HAP-1 (cell line): Measurements from ENCODE around the gene FCRL6.

ENCODE experiments used
- DNase-seq, 2 experiments: peaks; one replicate each; pipeline ENCODE4 v3.0.0-alpha.2; 2016 to 2020; ENCODE audit warnings: low spot score in 2 of 2
- H3K27me3 ChIP-seq: fragments of 250-450 bp; sonication (Bioruptor Pico); 2 replicates; pipeline ENCODE4 v1.5.1; 2020; ENCODE audit warnings: low read depth, mild to moderate bottlenecking, moderate library complexity
- H3K36me3 ChIP-seq: fragments of 250-450 bp; sonication (Bioruptor Pico); replicated peaks from 2 replicates; pipeline ENCODE4 v1.5.1; 2020; ENCODE audit warnings: mild to moderate bottlenecking
- H3K4me1 ChIP-seq: fragments of 250-450 bp; sonication (Bioruptor Pico); 2 replicates; pipeline ENCODE4 v1.5.1; 2020; ENCODE audit warnings: mild to moderate bottlenecking
- H3K4me3 ChIP-seq: fragments of 250-450 bp; sonication (Bioruptor Pico); 2 replicates; pipeline ENCODE4 v1.5.1; 2020; ENCODE audit warnings: mild to moderate bottlenecking, moderate library complexity
- H3K9me3 ChIP-seq: fragments of 250-450 bp; sonication (Bioruptor Pico); 2 replicates; pipeline ENCODE4 v1.5.1; 2020; ENCODE audit warnings: mild to moderate bottlenecking, moderate library complexity
- in situ Hi-C: fragments of 300-500 bp; cut with MboI; formaldehyde crosslinking; loops from 3 replicates; pipeline ENCODE4 v1.14.3; 2020; ENCODE audit warnings: low sequenced_read_pairs, inconsistent platforms, mixed read lengths

The FCRL6 gene

DNA sequence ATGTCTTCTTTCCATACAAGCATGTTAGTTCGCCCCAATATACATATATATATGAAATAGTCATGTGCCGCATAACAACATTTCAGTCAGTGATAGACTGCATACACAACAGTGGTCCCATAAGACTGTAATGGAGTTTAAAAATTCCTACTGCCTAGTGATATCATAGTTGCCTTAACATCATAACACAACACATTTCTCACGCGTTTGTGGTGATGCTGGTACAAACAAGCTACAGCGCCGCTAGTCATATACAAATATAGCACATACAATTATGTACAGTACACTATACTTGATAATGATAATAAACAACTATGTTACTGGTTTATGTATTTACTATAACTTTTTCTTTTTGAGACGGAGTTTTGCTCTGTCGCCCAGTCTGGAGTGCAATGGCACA is 13.8 kb downstream of the FCRL6 start:
- H3K36me3 ChIP-seq: no peaks in the 10 kb centered on the region
- no peaks in the 10 kb centered on the region for H3K27me3 ChIP-seq
- no peaks in the 10 kb centered on the region for H3K9me3 ChIP-seq
- in situ Hi-C loops: no loop called here
- no peak overlapping the region for H3K4me3 ChIP-seq
- H3K4me1 ChIP-seq: no peaks in the 10 kb centered on the region
- no peak for DNase-seq

- H3K9me3 ChIP-seq: no peaks in the 10 kb centered on the region
- H3K36me3 ChIP-seq: no peaks in the 10 kb centered on the region
- in situ Hi-C loops: no loop called here
- peaks cover 3% of the 10 kb centered on the region; the same call in 1 of the 2 replicates for H3K27me3 ChIP-seq
- DNase-seq: no peak
- H3K4me3 ChIP-seq: no peak overlapping the region
- H3K4me1 ChIP-seq: no peaks in the 10 kb centered on the region
Observed at GRCh38 chr1:159817276-159818041, 15.3 kb downstream of the FCRL6 start.

DNA sequence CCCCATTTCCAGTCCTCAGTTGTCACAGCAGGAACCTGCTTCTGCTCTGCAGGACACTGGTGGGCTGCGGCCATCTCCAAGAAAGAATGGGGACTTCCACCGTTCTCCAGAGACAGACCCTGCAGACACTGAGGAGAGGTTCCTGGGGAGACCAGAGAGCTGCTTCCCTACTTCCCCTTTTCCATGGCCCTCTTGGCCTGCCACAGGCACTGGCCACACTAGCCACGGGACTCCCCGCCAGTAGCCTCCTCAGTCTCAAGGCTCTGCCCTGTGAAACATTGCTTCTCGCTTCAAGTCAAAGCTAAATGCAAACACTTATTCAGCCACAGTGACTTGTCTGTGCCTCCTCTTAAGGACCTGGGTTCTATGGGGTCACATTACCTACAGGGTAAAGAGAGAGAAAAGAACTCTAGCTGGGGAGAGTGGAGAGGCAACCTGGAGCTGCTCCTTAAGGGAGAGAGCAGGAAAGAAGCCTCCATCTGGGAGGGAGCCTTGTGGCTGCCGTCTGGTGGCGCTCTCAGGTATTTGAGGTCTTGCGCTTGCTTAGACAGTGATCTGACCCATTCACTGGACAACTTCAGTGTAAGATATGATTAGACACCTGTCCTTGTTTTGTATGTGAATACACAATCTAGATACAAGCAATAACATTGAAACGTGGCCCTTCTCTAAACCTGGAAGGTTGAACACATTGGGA is 19.2 kb downstream of the FCRL6 start:
- no peaks in the 10 kb centered on the region for H3K36me3 ChIP-seq
- no peak overlapping the region for H3K4me3 ChIP-seq
- no peaks in the 10 kb centered on the region for H3K9me3 ChIP-seq
- no peaks in the 10 kb centered on the region for H3K4me1 ChIP-seq
- H3K27me3 ChIP-seq: peaks cover 3% of the 10 kb centered on the region; the same call in 1 of the 2 replicates
- in situ Hi-C loops: no loop called here
- DNase-seq: peak in 1 of 2 experiments; percentile 11

GRCh38 chr1:159823406-159823805 is 21.2 kb downstream of the FCRL6 start:
- Histone ChIP-seq H3K36me3 (no peaks in the 10 kb centered on the region), H3K9me3 (no peaks in the 10 kb centered on the region), H3K27me3 (peaks cover 3% of the 10 kb centered on the region; the same call in 1 of the 2 replicates), H3K4me3 (no peak overlapping the region), H3K4me1 (no peaks in the 10 kb centered on the region)
- DNase-seq: no peak
- in situ Hi-C loops: no loop called here

DNA sequence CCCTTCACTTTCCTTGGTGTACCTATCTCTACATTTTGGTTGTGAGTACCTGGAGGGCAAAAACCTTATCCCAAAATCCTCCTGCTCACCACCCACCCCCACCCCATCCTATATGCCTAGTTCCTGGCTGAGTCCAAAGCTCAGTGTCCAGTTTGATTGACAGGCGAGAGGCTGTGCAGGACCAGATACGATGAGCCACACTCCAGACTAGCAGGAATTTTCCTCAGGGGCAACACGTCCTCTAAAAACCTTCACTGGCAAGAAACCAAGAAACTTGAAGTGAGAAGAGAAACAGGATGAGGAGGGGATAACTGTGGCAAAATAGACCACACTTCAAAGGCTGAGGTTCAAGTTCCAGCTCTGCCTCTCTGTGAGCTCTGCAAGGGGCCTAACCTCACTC is 23.4 kb downstream of the FCRL6 start:
- in situ Hi-C loops: no loop called here
- Histone ChIP-seq H3K36me3 (no peaks in the 10 kb centered on the region), H3K27me3 (peaks cover 3% of the 10 kb centered on the region; the same call in 1 of the 2 replicates), H3K9me3 (no peaks in the 10 kb centered on the region), H3K4me1 (no peaks in the 10 kb centered on the region), H3K4me3 (no peak overlapping the region)
- no peak for DNase-seq

GRCh38 chr1:159826441-159827101 is 24.4 kb downstream of the FCRL6 start, which contains the start of gene SLAMF8:
Gene SLAMF8, plus strand, starts transcription at chr1:159826873. Its CDS starts 26 bp downstream, at chr1:159826899.
- peaks cover 3% of the 10 kb centered on the region; the same call in 1 of the 2 replicates for H3K27me3 ChIP-seq
- no peaks in the 10 kb centered on the region for H3K36me3 ChIP-seq
- no peak within 1 kb of the TSS for H3K4me3 ChIP-seq
- H3K4me1 ChIP-seq: no peaks in the 10 kb centered on the region
- in situ Hi-C loops: no loop called here
- no peak for DNase-seq
- H3K9me3 ChIP-seq: no peaks in the 10 kb centered on the region

- no peaks in the 10 kb centered on the region for H3K9me3 ChIP-seq
- in situ Hi-C loops: no loop called here
Observed at GRCh38 chr1:159827102-159827490, 24.9 kb downstream of the FCRL6 start.

GRCh38 chr1:159827549-159827948 is 25.4 kb downstream of the FCRL6 start:
- H3K36me3 ChIP-seq: no peaks in the 10 kb centered on the region
- H3K4me1 ChIP-seq: no peaks in the 10 kb centered on the region
- DNase-seq: no peak
- H3K9me3 ChIP-seq: no peaks in the 10 kb centered on the region
- in situ Hi-C loops: no loop called here
- no peak overlapping the region for H3K4me3 ChIP-seq
- no peaks in the 10 kb centered on the region for H3K27me3 ChIP-seq

More at GRCh38 chr1:159827102-159827490, 24.9 kb downstream of the FCRL6 start:
- H3K36me3 ChIP-seq: no peaks in the 10 kb centered on the region
- no peaks in the 10 kb centered on the region for H3K4me1 ChIP-seq
- DNase-seq: no peak
- no peak overlapping the region for H3K4me3 ChIP-seq
- no peaks in the 10 kb centered on the region for H3K27me3 ChIP-seq

DNA sequence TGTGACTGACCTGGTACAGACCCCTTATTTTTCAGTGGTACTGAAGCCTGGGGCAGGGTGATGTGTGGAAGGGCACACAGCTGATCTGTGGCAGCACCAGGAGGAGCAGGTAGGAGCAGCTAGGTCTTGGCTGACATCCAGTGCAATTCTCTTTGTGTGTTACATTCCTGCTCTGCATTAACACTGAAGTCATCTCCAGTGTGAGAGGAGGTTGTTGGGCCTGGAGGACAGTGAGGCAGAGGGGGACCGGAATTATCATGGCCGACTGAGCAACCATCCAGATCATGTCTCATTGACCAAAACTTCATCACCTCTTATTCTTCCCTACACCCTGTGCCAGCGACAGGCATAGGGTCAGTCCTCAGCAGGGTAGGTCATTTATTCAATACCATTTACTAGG is 26.0 kb downstream of the FCRL6 start:
- no peaks in the 10 kb centered on the region for H3K4me1 ChIP-seq
- in situ Hi-C loops: no loop called here
- H3K27me3 ChIP-seq: no peaks in the 10 kb centered on the region
- H3K4me3 ChIP-seq: no peak overlapping the region
- no peak for DNase-seq
- no peaks in the 10 kb centered on the region for H3K9me3 ChIP-seq
- H3K36me3 ChIP-seq: no peaks in the 10 kb centered on the region

- Histone ChIP-seq H3K9me3 (no peaks in the 10 kb centered on the region), H3K4me3 (no peak overlapping the region), H3K27me3 (no peaks in the 10 kb centered on the region), H3K4me1 (no peaks in the 10 kb centered on the region), H3K36me3 (no peaks in the 10 kb centered on the region)
- DNase-seq: no peak
- in situ Hi-C loops: no loop called here
Observed at GRCh38 chr1:159828581-159829272, 26.6 kb downstream of the FCRL6 start.

DNA sequence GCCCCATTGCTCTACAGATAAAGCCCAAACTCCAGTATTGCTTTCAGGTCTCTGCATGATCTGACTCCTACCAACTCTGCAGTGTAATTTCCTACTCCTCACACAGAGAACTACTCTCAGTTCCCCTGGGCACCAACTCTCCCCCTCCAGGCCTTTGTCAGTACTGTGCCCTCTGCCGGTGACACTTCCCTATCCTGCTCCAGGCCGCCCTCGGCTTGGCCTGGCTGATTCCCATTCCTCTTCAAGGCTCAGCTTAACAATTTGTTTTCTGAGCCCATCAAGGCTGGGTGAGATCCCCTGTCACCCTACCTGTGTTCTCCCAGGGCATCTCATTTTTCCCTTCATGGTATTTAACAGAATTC is 27.1 kb downstream of the FCRL6 start:
- Histone ChIP-seq H3K9me3 (no peaks in the 10 kb centered on the region), H3K27me3 (no peaks in the 10 kb centered on the region), H3K36me3 (no peaks in the 10 kb centered on the region), H3K4me3 (no peak overlapping the region), H3K4me1 (no peaks in the 10 kb centered on the region)
- in situ Hi-C loops: no loop called here
- peak; percentile 11 to 55 for DNase-seq

- in situ Hi-C loops: no loop called here
- no peak overlapping the region for H3K4me3 ChIP-seq
- no peaks in the 10 kb centered on the region for H3K27me3 ChIP-seq
- DNase-seq: no peak
- no peaks in the 10 kb centered on the region for H3K4me1 ChIP-seq
- H3K36me3 ChIP-seq: no peaks in the 10 kb centered on the region
- no peaks in the 10 kb centered on the region for H3K9me3 ChIP-seq
Observed at GRCh38 chr1:159829822-159830465, 27.8 kb downstream of the FCRL6 start.

GRCh38 chr1:159830722-159831121 is 28.6 kb downstream of the FCRL6 start:
- H3K9me3 ChIP-seq: no peaks in the 10 kb centered on the region
- in situ Hi-C loops: no loop called here
- no peaks in the 10 kb centered on the region for H3K36me3 ChIP-seq
- no peaks in the 10 kb centered on the region for H3K4me1 ChIP-seq
- no peak overlapping the region for H3K4me3 ChIP-seq
- no peaks in the 10 kb centered on the region for H3K27me3 ChIP-seq
- DNase-seq: no peak
